HEK293 (cell line): ENCODE data around the gene TSHZ2.

ENCODE experiments used
- ATF2 ChIP-seq: fragments of 450-650 bp; formaldehyde crosslinking; IDR thresholded peaks from 2 replicates; pipeline ENCODE4 v1.5.1; 2016; ENCODE audit warnings: missing biosample characterization, missing genetic modification characterization, low read depth
- CTCF ChIP-seq: fragments of 450-650 bp; formaldehyde crosslinking; IDR thresholded peaks from 2 replicates; pipeline ENCODE4 v1.5.1; 2016; ENCODE audit warnings: missing biosample characterization, missing genetic modification characterization
- PBX3 ChIP-seq: sonication (generic); formaldehyde crosslinking; IDR thresholded peaks from 2 replicates; pipeline ENCODE4 v1.8.1; 2022; ENCODE audit warnings: mild to moderate bottlenecking, moderate library complexity, missing genetic modification reagents
- PRDM4 ChIP-seq: fragments of 450-650 bp; formaldehyde crosslinking; IDR thresholded peaks from 2 replicates; pipeline ENCODE4 v1.5.1; 2017; ENCODE audit warnings: missing biosample characterization, missing genetic modification characterization
- YY1 ChIP-seq: fragments of 450-650 bp; formaldehyde crosslinking; IDR thresholded peaks from 2 replicates; pipeline ENCODE4 v1.5.1; 2018; ENCODE audit warnings: missing biosample characterization, missing genetic modification characterization
- ZBTB8A ChIP-seq: fragments of 450-650 bp; formaldehyde crosslinking; IDR thresholded peaks from 2 replicates; pipeline ENCODE4 v1.5.1; 2016; ENCODE audit warnings: missing biosample characterization, missing genetic modification characterization
- ZFP3 ChIP-seq: fragments of 450-650 bp; formaldehyde crosslinking; IDR thresholded peaks from 2 replicates; pipeline ENCODE4 v1.5.1; 2016; ENCODE audit warnings: low read depth, missing biosample characterization, missing genetic modification characterization
- ZNF146 ChIP-seq: fragments of 450-650 bp; formaldehyde crosslinking; IDR thresholded peaks from 2 replicates; pipeline ENCODE4 v1.5.1; 2016; ENCODE audit warnings: missing biosample characterization, missing genetic modification characterization
- ZNF266 ChIP-seq: fragments of 450-650 bp; formaldehyde crosslinking; IDR thresholded peaks from 2 replicates; pipeline ENCODE4 v1.5.1; 2016; ENCODE audit warnings: missing biosample characterization, missing genetic modification characterization, low read depth
- ZNF292 ChIP-seq: fragments of 450-650 bp; formaldehyde crosslinking; IDR thresholded peaks from 2 replicates; pipeline ENCODE4 v1.5.1; 2016; ENCODE audit warnings: low read depth, missing biosample characterization, missing genetic modification characterization, borderline replicate concordance
- ZNF580 ChIP-seq: fragments of 450-650 bp; formaldehyde crosslinking; IDR thresholded peaks from 2 replicates; pipeline ENCODE4 v1.5.1; 2016; ENCODE audit warnings: missing biosample characterization, missing genetic modification characterization

GRCh38 chr20:53116733-53117132 lies 144.6 kb downstream of the TSHZ2 start:
- TF ChIP-seq ZNF292 (tag by site-specific recombination) (no peak), CTCF (no peak), ZBTB8A (tag by site-specific recombination) (no peak), ZNF266 (no peak), ZNF146 (tag by site-specific recombination) (no peak), ZNF580 (no peak), ATF2 (tag by site-specific recombination) (no peak), ZFP3 (tag by site-specific recombination) (no peak), YY1 (tag by site-specific recombination) (no peak), PBX3 (no peak), PRDM4 (no peak)
